Activated naive CD4-positive, alpha-beta T cell treated with anti-CD3 and anti-CD28 coated beads, Interleukin-2, amount 50 U/mL, for 16 hours (primary cell): Measurements from ENCODE around the gene AP4M1.
A peak's percentile ranks its signal among the peaks of the same experiment; 100 is the strongest.
"Not testable (repeated sequence)": the region's sequence is repeated elsewhere in the genome, so short reads cannot be mapped to it uniquely, and the experiment has no call there.

Experiments used
- DNase-seq: peaks from one replicate; pipeline ENCODE4 v3.0.0-alpha.2; 2020

The AP4M1 gene

DNA sequence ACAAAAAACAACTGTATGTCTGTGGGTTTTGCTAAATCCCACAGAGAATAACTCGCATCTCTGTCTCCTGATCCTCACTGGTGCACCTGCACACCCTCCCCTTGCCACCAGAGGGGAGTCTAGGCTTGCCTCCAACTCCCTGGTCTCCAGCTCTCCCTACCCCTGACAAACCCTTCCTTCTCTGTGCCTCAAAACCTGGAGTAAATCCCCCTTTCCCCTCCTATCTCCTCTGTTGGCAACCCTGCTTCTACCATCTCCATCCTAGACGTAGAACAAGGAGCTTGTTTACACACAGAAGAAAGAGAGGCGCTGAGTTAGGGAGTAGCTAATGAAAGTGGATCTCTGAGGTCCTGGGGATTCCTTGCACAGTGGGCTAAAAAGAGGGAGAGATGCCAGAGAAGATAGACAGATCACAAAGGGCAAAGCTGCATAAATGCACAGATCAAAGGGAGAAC lies 31.3 kb downstream of the AP4M1 start:
- DNase-seq, result peak; percentile 69

DNA sequence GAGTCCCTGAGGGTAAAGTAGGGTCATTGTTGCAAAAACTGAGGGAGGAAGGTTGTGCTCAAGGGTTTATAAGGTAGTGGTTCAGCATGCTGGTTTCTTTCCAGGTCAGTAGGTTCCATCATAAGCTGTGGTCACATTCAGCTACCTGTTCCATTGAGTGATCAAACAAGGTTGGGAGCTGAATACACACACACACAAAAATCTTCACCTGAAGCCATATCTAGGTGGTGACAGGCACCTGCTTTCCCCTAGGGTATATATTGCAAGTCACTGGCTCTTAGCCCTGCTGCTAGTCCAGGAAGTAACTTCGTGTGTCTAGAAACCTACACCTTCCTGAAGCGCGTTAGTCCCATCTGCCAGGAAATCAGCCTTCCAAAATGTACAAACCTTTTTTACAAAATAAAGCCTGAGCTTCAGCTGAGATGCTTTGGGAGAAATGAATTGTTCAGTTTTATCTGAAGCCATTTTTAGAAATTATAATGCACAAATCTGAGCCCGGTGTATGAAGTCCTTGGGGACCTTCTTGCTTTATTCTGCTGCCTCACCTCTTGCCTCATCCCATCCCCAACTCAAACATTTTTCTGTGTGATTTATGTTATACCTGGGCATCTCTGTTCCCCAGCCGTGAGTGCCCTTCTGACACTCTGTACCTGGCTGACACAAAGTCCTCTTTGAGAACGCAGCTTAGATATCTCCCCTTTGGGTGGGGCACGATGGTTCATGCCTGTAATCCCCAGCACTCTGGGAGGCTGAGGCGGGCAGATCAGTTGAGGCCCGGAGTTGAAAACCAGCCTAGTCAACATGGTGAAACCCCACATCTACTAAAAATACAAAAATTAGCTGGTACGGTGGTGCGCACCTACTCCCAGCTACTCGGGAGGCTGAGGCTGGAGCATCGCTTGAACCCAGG lies 36.7 kb downstream of the AP4M1 start:
- no peak for DNase-seq

DNA sequence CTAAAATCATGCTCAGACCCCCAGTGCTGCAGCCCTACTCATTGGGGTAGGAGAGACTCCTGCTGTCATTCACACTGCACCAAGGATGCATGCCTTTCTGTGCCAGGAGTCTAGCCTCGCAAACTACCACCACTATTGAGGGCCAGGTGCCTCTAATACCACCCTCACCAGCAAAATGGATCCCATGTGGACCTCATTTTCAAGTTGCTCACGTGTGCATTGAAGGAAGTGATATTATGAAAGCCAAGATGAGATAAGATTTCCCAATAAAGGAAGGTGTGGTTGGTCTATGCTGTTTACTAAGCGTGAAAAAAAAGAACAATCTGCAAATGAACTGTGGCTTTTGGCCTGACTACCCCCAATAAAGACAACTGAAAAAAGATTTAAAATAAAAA lies 40.1 kb downstream of the AP4M1 start:
- no peak for DNase-seq

DNA sequence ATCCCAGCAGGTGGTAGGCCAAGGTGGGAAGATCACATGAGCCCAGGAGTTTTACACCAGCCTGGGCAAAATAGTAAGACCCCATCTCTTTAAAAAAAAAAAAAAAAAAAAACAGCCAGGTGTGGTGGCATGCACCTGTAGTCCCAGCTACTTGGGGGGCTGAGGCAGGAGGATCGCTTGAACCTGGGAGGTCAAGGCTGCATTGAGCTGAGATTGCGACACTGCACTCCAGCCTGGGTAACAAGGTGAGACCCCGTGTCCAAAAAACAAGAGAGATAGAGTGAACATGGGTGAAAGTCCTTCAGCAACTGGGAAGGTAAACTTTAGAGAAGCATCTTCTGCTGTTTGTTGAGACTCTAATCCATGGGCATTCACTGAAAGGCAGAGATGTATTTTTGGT lies 41.0 kb downstream of the AP4M1 start:
- no peak for DNase-seq

DNA sequence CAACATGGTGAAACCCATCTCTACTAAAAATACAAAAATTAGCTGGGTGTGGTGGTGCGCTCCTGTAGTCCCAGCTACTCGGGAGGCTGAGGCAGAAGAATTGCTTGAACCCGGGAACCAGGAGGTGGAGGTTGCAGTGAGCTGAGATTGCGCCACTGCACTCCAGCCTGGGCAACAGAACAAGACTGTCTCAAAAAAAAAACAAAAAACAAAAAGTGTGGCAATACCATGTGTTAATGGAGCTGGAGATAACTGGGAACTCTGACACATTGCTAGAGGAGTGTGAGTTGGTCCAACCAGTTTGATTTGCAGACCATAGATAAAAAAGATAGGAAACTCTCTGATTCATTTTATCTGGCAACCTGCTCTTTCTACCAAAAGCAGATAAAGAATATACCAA lies 44.9 kb downstream of the AP4M1 start:
- not testable (repeated sequence) for DNase-seq

DNA sequence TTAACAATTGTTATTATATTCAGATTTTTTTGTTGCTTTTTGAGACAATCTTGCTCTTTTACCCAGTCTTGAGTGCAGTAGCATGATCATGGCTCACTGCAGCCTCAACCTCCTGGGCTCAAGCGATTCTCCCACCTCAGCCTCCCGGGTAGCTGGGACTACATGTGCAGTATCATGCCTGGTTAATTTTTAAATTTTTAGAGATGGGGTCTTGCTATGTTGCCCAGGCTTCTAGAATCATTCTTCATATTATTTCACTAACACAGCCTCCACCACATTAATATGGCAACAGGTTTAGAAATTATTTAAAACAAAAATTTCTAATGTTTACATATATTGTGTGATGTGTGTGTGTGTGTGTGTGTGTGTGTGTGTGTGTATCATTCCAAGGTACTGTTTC lies 45.8 kb downstream of the AP4M1 start:
- DNase-seq, result no peak

DNA sequence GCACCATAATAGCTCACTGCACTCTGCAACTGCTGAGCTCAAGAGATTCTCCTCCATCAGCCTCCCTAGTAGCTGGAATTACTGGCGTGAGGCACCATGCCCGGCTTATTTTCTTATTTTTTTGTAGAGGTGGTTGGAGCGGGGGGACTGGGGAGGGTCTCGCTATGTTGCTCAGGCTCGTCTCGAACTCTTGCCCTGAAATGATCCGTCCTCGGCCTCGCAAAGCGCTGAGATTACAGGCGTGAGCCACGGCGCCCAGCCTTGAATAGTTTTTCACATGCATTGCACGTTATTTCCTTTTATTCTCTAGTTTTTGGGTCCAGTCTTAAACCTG lies 46.7 kb downstream of the AP4M1 start:
- no peak for DNase-seq

DNA sequence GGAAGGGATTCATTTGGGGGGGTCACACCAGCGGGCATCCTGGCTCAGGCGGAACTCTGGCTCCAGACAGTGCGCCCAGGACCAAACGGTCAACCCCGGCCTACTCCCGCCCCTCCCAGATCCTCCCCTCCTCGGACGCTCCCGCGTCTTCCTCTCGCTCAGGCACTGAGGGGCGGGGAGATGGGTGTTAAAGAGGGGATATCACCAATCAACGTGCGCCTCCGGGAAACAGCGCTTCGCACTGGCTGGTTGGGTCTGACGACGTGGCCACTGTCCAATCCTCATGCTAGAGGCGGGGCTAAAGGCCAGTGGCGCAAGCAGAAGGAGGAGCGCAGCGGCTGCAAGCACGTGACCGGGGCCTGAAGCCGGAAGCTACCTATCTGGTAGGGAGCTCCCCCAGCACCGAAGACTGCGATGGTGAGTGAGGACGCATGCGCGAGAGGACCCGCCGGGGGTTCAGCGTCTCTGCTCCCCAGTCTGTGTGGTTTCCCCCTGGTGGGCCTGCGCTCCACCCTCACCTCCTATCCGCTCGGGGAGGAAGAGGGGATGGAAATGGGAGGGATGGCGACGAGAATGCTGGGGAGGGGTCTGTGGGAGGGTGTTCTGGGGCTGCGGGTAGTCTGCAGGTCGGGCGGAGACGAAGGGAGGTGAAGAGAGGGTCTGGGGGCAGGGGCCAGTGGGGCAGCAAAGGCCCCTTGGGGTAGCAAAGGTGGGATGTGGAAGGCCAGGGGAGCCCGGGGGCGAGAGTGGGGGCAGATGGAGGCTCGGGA lies 47.3 kb downstream of the AP4M1 start, which contains the start of gene LAMTOR4:
LAMTOR4 (plus strand) TSS at position 360 of the 770 bp plus-strand sequence; CDS start at position 415, 55 bp downstream.
- DNase-seq, result peak; percentile 98

DNA sequence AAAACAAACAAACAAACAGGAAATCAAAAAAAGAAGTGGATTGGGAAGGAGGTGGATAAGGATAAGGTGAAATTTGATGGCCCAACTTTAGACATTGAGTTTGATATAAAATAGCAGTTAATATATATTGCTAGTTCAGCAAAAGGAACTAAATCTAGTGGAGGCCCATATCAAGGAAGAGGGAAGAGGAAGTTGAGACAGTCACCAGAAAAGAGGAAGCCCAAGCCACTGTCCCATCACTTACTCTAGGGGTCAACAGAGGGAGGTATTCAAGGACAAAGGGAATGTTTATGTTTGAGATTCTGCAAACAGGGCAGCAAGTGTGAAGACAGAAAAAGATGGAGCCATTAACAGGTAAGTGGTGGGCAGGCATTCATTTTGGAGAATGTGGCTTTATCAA lies 51.0 kb downstream of the AP4M1 start:
- DNase-seq, result no peak

DNA sequence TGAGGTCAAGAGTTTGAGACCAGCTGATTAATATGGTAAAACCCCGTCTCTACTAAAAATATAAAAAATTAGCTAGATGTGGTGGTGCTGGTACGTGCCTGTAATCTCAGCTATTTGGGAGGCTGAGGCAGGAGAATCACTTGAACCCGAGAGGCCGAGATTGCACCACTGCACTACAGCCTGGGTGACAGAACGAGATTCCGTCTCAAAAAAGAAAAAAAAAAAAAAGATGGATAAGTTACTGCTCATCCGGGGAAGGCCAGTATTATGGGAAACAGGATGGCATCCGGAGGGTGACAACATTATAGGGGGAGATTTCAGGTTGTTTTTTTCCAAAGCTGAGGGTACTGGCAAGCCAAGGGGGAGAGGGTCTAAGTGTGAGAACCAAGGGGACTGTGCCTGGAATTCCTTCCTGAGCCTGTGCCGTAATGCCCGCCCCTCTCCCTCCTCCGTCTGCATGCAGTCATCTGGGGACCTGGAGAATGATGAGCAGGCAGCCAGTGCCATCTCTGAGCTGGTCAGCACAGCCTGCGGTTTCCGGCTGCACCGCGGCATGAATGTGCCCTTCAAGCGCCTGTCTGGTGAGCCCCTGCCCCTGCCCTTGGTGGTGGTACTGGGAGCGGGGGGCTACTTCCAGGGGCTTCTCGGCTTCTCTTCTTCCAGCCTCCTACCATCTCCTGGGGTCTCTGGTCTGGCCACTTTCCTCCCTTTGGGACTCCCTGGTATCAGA lies 51.7 kb downstream of the AP4M1 start:
- DNase-seq, result no peak

DNA sequence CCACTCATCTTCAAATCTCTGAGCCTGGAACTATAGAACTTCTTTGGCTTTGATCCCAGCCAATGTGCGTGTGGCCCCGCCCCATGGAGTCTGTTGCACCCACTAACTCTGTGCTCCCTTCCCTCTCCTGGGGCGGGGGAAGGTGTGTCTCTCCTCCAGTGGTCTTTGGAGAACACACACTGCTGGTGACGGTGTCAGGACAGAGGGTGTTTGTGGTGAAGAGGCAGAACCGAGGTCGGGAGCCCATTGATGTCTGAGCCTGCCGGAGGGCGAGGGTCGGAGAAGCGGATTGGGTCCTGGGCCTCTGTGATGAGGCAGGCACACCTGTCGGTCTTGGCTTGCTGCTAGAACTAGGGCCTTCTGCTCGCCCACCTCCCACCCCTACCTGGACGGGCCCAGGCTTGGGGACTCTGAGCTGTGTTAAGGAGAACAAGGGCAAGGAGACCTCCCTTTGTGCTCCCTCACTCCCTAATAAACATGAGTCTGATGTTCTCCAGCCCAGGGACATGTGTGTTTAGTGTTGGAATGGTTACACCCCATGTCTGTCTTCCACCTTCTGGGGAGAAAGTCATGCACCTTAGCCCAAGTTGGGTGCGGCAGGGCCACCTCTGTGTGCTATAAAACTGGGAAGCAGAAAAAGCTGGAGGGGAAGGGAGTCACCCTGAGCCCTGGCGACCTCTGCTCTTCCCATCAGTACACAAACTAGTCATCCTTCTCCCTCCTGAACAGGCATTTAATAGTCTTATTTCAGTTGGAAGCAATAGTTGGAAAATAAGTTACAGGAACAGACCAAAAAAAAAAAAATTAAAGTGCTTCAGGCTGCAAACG lies 52.5 kb downstream of the AP4M1 start:
- no peak for DNase-seq

DNA sequence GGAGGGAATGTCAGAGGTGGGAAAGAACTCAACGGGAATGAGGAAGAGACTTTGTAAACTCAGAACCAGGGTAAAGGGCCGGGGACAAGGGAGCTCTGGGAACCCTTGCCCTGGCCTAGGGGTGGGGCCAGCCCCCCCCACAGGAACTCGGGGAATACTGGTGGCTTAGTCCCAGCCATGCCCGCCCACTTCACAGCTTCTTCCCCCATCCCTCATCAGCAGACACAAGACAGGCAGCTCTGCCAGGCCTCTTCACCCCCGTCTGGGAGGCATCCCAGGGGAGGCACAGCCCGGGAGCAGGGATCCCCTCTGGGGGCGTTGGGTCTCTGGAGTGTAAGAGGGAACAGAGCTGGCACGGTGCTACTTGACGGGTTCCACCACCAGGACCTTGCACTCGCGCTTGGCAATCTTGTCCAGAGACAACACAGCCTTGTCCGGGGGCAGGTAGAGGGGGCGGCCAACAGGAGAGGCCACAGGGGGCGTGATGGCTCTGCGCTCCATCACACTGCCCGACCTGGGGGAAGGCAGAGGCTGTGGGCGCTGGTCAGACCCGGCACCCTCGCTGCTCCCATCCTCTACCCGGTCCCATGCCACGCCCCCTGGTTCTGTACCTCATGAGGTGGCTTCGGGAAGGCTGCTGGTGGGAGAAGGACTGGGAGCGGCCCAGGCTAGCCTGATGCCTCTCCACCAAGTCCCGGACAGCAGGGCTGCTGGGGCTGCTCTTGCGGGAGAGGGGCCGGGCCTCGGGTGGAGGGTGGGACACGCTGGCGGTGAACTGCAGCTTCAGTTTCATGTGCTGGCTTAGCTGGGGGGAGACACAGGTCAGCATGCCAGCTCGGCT lies 53.4 kb downstream of the AP4M1 start:
- no peak for DNase-seq

DNA sequence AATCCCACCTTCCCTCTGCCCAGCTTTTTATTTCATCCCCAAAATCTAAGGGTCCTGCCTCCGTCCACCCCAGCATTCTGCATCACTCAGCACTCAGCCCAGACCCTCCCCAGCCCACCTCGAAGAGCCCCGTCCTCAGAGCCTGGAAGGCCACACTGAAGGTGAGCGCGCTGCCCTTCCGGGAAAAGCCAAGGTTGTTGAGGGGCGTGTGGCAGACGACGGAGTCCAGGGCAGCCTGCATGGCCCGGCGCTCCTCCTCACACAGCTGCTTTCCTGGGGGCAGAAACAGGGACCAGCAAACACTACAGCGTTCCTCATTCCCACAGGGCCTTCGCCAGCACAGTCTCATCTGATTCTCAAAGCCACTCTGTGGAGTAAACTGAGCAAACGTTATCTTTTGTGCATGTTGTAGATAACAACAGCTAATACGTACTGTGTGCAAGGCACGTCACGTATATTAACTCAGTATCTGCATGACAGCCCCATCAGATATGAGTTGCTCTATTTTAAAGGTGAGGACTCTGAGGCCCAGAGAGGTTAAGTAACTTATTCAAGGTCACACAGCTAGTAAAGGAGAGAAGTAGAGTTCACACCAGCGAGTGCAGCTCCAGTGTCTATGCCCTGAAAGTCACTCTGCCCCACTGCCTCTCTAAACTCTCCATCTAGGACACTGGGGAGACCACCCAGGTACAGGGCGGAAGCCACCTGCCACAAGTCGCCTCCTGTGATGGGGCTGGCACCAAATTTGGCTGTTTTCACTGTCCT lies 54.3 kb downstream of the AP4M1 start:
- no peak for DNase-seq

DNA sequence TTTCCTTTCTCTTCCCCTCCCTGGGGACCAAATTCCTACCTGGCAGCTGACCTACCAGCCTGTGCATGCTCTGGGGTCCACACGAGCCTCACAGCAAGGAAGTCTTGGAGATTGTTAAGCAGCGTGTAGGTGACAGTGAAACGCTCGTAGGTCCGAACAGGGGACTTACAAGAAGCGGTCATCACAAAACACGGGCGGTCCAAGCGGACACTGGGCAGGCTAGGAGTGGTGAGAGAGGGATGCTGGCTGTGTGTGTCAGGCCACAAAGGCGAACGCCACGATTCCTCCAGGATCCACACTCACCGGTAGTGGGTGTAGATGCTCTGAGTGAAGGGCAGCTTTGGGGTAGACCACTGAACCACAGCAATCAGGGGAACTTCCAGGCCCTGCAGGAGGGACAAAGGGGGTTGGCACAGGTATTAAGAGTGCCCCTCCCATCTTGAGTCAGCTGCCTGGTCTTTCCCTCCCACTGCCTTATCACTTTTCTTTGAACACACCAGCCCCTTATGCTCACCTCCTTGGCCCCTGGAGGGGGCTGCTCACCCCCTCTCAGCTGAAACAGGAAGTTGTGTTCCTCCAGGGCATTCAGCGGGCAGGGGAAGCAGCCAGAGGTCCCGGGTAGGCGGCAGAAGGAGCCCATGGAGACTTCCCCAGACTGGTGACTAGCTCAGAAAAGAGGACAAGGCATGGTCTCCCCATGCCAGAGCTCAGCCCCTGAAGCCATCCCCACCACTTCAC lies 55.1 kb downstream of the AP4M1 start:
- DNase-seq, result no peak

DNA sequence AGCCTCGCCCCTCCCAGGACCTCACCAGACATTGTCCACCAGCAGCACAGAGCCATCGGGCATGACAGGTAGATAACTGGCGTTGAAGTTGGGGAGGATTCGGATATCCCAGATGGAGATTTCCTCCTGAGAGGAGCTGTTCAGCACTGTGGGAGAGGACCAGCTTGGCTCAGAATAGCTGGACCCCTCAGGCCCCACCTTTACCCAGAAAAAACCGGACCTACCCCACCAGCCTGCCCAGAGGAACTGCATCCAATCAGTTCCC lies 55.6 kb downstream of the AP4M1 start:
- no peak for DNase-seq

DNA sequence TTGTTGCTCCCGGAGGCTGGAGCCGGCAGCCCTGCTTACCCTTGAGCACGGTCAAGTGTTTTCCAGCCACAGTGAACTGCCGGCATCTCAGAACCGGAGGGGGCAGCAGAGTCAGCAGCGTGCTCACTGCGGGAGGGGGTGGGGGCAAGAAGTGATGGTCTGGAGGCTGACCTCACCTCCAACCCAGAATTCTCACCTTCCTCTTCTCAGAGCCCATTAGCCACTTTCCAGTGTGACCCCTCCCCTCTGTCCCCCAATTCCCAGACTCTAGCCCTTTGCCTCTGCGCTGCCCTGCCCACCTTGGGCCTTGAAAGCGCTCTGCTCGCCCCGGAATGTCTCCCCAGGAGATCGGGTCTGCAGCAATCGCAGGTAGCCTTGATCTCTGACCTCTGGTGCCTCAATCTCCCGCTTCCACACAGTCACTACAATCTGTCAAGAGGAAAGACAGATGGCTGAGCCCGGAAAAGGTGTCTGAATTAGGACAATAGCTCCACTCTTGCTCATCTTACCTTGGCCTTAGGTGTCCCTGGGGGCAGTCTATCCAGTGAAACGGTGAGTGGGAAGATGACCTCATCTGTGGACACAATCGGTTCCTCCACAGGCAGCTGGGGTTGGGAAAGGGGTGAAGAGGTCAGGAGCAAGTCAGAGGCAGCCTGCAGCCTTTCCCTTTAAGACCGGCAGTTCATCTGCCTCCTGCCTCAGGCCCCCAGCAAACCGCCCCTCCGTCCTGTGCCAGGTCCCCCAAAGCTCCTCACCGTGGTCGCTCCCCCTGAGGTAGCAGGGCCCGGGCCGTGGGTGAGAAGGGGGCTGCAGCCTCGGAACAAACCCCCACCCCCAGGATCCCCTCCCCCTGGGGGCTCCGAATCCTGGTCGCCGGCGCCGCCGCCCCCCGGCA lies 56.1 kb downstream of the AP4M1 start:
- DNase-seq, result no peak
